ENCODE data around the gene SACM1L.
"Not testable (repeated sequence)": the region's sequence is repeated elsewhere in the genome, so short reads cannot be mapped to it uniquely, and the experiment has no call there.

The SACM1L gene

GRCh38 chr3:45741742-45742460, 52.7 kb downstream of the SACM1L start:
- no peak for TF ChIP-seq CTCF (IDR thresholded peaks at IDR 0.05; ENCODE audit: low read length, missing control alignments)
- H3K4me3 ChIP-seq (replicated peaks; ENCODE audit: low read depth, low read length): no peak overlapping the region

GRCh38 chr3:45742461-45743089, 53.4 kb downstream of the SACM1L start:
- no peak for TF ChIP-seq CTCF (IDR thresholded peaks at IDR 0.05; ENCODE audit: low read length, missing control alignments)
- H3K4me3 ChIP-seq (replicated peaks; ENCODE audit: low read depth, low read length): no peak overlapping the region
- no peak for DNase-seq (ENCODE audit: low read depth)

More at GRCh38 chr3:45741742-45742460, 52.7 kb downstream of the SACM1L start:
- no peak for DNase-seq (ENCODE audit: low read depth)

DNA sequence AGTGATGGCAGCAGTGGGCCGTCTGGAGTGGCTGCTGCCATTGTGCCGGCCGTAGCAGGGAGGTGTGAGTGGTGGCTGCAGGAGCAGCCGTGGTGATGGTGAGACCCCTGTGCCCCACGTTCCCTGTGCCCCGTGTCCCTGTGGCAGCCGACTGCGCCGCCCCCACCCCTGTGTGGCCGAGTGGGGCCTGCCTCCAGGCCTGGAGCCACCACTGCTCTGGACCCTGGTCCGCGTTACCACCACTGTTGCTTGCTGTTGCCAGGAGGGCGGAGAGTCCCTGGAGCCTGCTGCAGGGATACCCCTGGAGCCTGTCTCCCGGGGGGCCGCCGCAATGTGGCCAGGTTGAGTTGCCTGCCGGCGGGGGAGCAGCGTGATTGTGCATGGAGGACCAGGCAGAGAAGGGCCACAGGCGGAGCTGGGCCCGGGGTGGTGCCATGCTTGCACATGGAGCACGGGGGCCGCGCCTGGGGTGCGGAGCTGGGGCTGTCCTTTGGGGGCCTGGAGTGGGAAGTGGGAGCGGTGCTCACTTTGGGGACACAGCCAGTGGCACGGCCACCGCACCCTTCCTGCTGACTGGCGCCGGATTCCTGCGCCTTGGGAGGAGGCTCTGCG, 57.1 kb downstream of the SACM1L start:
- no peak for DNase-seq (ENCODE audit: low read depth)
- H3K4me3 ChIP-seq (replicated peaks; ENCODE audit: low read depth, low read length): no peak overlapping the region
- TF ChIP-seq CTCF (IDR thresholded peaks at IDR 0.05; ENCODE audit: low read length, missing control alignments): no peak

GRCh38 chr3:45746777-45747622, 57.8 kb downstream of the SACM1L start:
- TF ChIP-seq CTCF (IDR thresholded peaks at IDR 0.05; ENCODE audit: low read length, missing control alignments): no peak
- no peak for DNase-seq (ENCODE audit: low read depth)
- H3K4me3 ChIP-seq (replicated peaks; ENCODE audit: low read depth, low read length): no peak overlapping the region

- TF ChIP-seq CTCF (IDR thresholded peaks at IDR 0.05; ENCODE audit: low read length, missing control alignments): no peak
- DNase-seq (ENCODE audit: low read depth): no peak
These were observed 58.9 kb downstream of the SACM1L start for GRCh38 chr3:45748068-45748467.

GRCh38 chr3:45749036-45749600, 59.9 kb downstream of the SACM1L start:
- not testable (repeated sequence) for H3K4me3 ChIP-seq (replicated peaks; ENCODE audit: low read depth, low read length); DNase-seq (ENCODE audit: low read depth)

More at GRCh38 chr3:45748068-45748467, 58.9 kb downstream of the SACM1L start:
- H3K4me3 ChIP-seq (replicated peaks; ENCODE audit: low read depth, low read length): no peak overlapping the region

Measured in fibroblast of pulmonary artery (primary cell).